ENCODE measurements around the gene BRSK2. TPM values are rescaled to one million over a fixed set of nuclear protein-coding genes. Genes with fewer than 3 reads are reported as not detected.

The BRSK2 gene
- total and polyA plus RNA-seq, 9 of the 15 experiments (the other 6 are each of a cell fraction or from before 2014, with no cell fraction given), result 0.06 to 0.52 (median 0.18) TPM; not detected in 5

GRCh38 chr11:1442163-1442562 lies 52.4 kb downstream of the BRSK2 start:
- Histone ChIP-seq H3K9me3 (replicated peaks; ENCODE audit: control insufficient read depth, insufficient read depth, low read depth, low read length) (no peaks in the 10 kb centered on the region), H3K79me2 (ENCODE audit: control insufficient read depth, insufficient read depth, low read length) (no peaks in the 10 kb centered on the region), H3K4me1 (replicated peaks in 1 of 2; ENCODE audit: control insufficient read depth in 2 of 2, insufficient read depth in 2 of 2, low read length in 2 of 2) (peaks cover 0 to 60% of the 10 kb centered on the region in 2 experiments; a peak in 3 of 5 replicates), H3K27ac (ENCODE audit: extremely low read depth, low read depth, low read length) (no peak overlapping the region), H3K4me3 (no peak overlapping the region), H3K27me3 (ENCODE audit: control insufficient read depth in 2 of 2, insufficient read depth in 2 of 2, low read length in 2 of 2) (peaks cover 0 to 26% of the 10 kb centered on the region in 2 experiments; a peak in 2 of 5 replicates), H4K20me1 (replicated peaks; ENCODE audit: control insufficient read depth, insufficient read depth, low read length) (peaks cover 9% of the 10 kb centered on the region; the same call in 1 of the 2 replicates), H3K36me3 (ENCODE audit: control insufficient read depth, insufficient read depth, low read length) (no peaks in the 10 kb centered on the region), H2AFZ (ENCODE audit: low read depth, low read length) (no peak overlapping the region), H3K4me2 (ENCODE audit: insufficient read depth, low read length) (no peak overlapping the region), H3K9ac (ENCODE audit: insufficient read depth in 1 of 2, low read depth in 2 of 2, low read length in 2 of 2) (no peak overlapping the region), H3K9me1 (ENCODE audit: control insufficient read depth, insufficient read depth, low read length) (no peaks in the 10 kb centered on the region)
- 14% methylated on average over 8 of the region's 9 CpGs for WGBS (ENCODE audit: insufficient coverage, low coverage, missing lambda C conversion rate)
- POLR2A ChIA-PET, result interaction anchor here (0.7 kb wide), 1 partner anchor 58 kb away, joined by 3 read pairs; no protein-coding TSS in a partner anchor
- in situ Hi-C loops (cut with MboI) (no loop called here), intact Hi-C loops (cut with micrococcal nuclease) (no loop called here)
- DNase-seq (ENCODE audit: extremely low read depth in 1 of 4, low spot score in 3 of 4), result peak in 3 of 4 experiments; percentile 53 to 77 (median 60)
- no TSS peak for BruUV-seq (replicated peaks)
- peak; percentile 42 for FAIRE-seq
- CTCF ChIA-PET (ENCODE audit: low intra/inter-chr PET ratio), result no interaction called here
- ATAC-seq, result peak; percentile 19; the same call in 1 of the 3 replicates
- TF ChIP-seq SRSF3 (IDR thresholded peaks at IDR 0.05; ENCODE audit: insufficient read depth, low read length) (no peak), RNF2 (IDR thresholded peaks at IDR 0.05) (no peak), ATF3 (IDR thresholded peaks at IDR 0.05) (peak; percentile 56; the same call in 1 of the 2 replicates), ATF3 (CRISPR knock-in tag; conservative IDR thresholded peaks at IDR 0.05) (no peak), NFIC (IDR thresholded peaks at IDR 0.05) (0 out of 2 replicates have a peak, but pooled peaks have one; percentile 12), ATF2 (CRISPR knock-in tag; IDR thresholded peaks at IDR 0.05) (peak; percentile 84; the same call in 1 of the 2 replicates), C11orf30 (IDR thresholded peaks at IDR 0.05; ENCODE audit: low read depth) (no peak), CGGBP1 (CRISPR knock-in tag; IDR thresholded peaks at IDR 0.05) (no peak), ATF7 (IDR thresholded peaks at IDR 0.05) (peak; percentile 97), PBX2 (CRISPR knock-in tag; IDR thresholded peaks at IDR 0.05; ENCODE audit: low read depth) (no peak), PBX2 (tag; conservative IDR thresholded peaks at IDR 0.05; ENCODE audit: low read depth) (peak; percentile 44), ZNF518B (CRISPR knock-in tag; IDR thresholded peaks at IDR 0.05) (no peak), ZNF3 (CRISPR knock-in tag; IDR thresholded peaks at IDR 0.05) (no peak)

Measured in K562 (cell line).